NT2/D1 (cell line): ENCODE measurements around the gene C10orf71.

ENCODE experiments used
- SUZ12 ChIP-seq: IDR thresholded peaks from 2 replicates; pipeline ENCODE4 v1.6.1; 2011; ENCODE audit not compliant: insufficient read length, insufficient read depth; ENCODE audit errors: extremely low read depth
- YY1 ChIP-seq: IDR thresholded peaks from 2 replicates; pipeline ENCODE4 v1.6.1; 2011; ENCODE audit not compliant: insufficient read length, insufficient read depth
- ZNF274 ChIP-seq: IDR thresholded peaks from 2 replicates; pipeline ENCODE4 v1.6.1; 2011; ENCODE audit warnings: mild to moderate bottlenecking, low read depth, low read length

DNA sequence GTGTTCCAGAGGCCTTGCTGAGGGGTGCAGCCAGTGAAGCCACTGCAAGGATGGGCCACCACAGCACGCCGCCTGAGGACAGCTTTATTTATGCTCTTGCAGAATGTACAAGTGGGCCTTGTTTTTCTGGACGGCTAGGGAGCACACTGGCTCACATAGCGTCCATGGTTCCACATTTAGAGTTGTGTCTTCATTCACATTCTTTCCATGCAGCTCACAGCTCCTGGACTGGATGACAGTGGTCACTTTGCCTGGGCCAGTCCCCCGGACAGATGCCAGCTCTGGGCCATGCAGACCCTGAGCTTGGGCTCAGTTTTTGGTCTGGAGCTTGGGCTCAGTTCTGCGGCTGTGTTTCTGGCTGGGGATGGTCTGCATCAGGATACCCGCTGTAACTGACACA lies 2.6 kb upstream of the C10orf71 start:
- TF ChIP-seq YY1 = no peak
- no peak for TF ChIP-seq SUZ12
- TF ChIP-seq ZNF274 = no peak
